GM10266 (cell line): ENCODE results near the gene ARSG.

Experiments
- DNase-seq: peaks from one replicate; pipeline ENCODE4 v3.0.0; 2012; ENCODE audit errors: extremely low spot score
- TF ChIP-seq, protein P1 (sequence below): IDR thresholded peaks from 2 replicates; pipeline ENCODE4 v1.5.1; 2012; ENCODE audit warnings: mild to moderate bottlenecking, low read depth; ENCODE audit not compliant: control insufficient read depth, insufficient read depth; ENCODE audit errors: missing control alignments

ARSG gene

DNA sequence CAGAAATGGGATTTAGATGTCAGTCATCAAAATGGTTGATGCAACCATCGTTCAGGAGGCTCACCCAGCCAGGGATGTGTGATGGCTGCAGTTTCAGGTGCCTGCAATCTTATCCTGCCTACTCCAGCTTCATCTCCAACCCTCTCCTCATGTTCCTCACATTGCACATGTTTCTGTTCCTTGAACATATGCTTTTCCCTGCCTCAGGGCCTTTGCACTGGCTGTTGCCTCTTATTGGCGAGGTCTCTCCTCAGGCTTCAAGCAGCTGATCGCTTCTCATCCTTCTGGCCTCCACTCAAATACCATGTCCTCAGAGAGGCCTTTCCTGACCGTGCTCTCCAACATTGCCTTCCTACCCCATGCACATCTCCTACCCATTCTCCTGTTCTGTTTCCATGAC, 24.6 kb downstream of the ARSG start:
- TF ChIP-seq, protein P1, sequence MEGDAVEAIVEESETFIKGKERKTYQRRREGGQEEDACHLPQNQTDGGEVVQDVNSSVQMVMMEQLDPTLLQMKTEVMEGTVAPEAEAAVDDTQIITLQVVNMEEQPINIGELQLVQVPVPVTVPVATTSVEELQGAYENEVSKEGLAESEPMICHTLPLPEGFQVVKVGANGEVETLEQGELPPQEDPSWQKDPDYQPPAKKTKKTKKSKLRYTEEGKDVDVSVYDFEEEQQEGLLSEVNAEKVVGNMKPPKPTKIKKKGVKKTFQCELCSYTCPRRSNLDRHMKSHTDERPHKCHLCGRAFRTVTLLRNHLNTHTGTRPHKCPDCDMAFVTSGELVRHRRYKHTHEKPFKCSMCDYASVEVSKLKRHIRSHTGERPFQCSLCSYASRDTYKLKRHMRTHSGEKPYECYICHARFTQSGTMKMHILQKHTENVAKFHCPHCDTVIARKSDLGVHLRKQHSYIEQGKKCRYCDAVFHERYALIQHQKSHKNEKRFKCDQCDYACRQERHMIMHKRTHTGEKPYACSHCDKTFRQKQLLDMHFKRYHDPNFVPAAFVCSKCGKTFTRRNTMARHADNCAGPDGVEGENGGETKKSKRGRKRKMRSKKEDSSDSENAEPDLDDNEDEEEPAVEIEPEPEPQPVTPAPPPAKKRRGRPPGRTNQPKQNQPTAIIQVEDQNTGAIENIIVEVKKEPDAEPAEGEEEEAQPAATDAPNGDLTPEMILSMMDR, result no peak
- DNase-seq, result no peak

DNA sequence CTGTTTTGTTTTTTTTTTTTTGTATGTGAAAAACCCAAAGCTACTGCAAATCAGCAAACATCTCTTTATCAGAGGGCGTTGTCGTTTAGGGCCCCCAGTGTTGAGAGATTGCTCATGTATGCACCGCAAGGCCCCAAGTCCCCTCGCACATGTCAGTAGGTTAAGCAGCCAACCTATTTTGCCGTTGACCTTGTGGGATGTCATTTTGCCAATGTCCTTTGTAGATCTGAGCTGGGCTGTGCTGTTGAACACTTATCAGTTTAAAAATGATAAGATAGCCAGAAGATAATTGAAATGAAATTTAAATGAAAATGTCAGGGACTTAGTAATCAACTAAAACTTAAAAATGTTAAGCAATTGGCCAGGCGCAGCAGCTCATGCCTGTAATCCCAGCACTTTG, 26.2 kb downstream of the ARSG start:
- no peak for DNase-seq
- TF ChIP-seq, protein P1, result no peak

DNA sequence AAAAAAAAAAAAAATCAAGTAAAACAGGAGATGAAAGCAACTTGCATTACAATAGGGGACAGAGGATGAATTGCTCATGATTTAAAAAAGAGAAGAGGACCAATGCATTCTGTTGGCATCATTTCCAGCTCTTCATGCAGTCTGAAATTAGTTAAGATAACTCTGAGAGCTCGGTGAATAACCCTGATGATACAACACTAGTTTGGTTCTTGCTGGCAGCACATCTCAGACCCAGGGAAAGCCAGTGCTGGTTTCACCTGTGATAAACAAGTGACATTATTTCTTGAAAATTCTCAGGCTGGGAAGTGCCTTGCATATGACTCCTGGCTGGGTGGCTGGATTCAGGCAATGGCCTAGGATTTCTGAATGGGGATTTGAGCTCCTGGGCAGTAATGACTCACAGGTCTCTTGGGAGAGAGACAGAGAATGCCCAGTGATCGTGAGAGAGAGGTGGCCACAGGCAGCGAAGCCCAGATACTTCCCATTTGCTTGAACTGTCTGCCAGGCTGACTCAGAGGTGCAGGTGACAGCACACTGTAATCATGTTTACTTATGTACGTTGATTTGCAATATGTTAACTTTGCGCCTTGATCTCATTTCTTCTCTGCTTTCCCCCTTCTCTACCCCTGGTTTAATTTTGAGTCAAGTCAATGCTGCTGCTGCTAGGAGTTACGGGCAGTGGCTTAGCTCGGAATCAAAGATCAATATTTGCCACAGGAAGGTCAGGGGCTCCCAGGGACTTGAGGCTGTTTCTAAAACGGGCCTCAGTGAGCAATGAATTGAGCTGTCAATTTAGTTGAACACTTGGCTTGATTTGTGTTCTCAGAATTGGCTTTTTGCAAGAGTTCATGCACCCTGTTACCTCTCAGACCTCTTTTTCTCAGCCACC, 27.1 kb downstream of the ARSG start:
- no peak for DNase-seq
- TF ChIP-seq, protein P1, result no peak

DNA sequence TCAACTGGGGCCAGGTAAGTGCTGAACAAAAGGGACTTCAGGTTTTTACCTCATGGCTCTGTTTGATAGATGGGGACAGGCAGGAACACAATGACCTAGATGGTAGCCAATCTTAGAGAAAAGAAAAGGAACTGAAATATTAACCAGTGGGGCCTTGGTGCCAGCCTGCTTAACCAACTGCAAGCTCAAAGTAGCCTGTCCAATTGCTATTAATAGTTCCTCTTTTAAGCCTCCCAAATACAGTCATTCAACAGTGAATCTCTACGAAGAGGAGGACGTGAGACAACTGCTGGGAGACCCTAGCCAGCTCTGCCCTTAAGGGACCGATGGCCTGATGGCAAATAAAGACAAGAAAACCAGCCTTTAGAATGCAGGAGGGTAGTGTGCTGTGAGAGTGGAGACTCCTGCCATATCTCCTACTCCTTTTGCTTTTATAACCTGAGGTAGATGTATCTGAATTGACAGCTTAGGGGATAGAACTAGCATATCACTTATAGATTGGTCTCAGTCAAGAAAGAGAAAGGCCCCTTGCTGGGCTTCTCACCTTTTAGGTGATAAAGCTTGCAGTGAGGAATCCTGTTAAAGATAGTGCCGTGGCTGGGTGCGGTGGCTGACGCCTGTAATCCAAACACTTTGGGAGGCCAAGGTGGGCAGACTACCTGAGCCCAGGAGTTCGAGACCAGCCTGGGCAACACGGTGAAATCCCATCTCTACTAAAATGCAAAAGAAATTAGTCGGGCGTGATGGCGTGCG, 28.3 kb downstream of the ARSG start:
- no peak for DNase-seq
- TF ChIP-seq, protein P1, result no peak

DNA sequence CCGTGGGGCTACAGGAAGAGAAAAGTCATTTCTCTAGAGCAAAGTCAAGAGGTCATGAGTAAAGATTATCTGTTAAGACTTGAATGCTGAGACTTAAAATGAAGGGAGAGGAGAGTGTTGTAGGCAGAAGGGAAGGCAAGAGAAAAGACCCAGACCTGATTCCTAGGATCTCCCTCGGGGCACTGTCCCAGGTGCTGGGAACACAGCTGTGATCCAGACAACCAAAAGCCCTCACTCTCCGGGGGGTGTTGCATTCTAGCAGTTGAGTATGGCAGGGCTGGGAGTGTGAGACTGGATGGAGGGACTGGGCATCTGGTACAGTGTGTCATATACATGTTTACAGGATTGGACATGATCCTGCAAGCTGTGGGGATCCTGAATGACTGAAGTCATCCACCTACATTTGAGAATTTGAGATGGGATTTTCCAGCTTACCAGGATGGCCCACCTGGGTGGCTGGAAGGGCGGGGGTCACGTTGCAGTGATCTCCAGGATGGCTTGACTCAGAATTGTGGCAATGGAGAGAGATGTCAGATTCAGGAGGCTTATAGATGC, 29.1 kb downstream of the ARSG start:
- no peak for DNase-seq
- TF ChIP-seq, protein P1, result no peak

DNA sequence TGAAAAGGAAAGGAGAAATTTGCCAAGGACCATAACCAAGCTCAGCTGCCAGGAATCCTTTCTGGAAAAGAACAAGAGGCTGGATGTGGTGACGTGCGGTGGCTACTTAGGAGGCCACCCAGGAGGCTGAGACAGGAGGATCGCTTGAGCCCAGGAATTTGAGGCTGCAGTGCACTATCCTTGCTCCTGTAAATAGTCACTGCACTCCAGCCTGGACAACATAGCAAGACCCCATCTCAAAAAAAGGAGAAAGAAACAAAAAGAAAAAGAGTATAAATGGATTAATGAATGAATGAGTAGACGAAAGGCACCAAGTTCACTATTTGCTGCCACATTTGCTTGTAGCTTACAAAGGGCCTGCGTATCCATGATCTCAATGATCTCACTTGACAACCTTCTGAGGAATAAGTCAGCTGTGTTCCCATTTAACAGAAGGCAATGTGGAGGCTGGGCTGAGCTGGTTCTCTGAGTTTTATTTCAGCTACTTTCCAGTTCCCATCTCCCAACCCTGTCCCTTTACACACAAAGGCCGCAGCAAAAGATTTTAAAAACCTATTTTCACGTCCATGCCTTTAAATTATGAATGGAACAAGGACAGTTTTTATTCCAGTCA, 29.8 kb downstream of the ARSG start:
- TF ChIP-seq, protein P1, result no peak
- no peak for DNase-seq
